Measurements from ENCODE around the gene FZD7.

FZD7 gene

GRCh38 chr2:201996679-201997314, 36.9 kb upstream of the FZD7 start:
- Histone ChIP-seq H3K27ac (ENCODE audit: low read length) (no peak overlapping the region), H3K27me3 (ENCODE audit: control insufficient read depth in 1 of 2, insufficient read depth in 2 of 2, low read length in 2 of 2) (no peaks in the 10 kb centered on the region), H3K9me3 (ENCODE audit: control insufficient read depth in 2 of 2, low read length in 2 of 2) (no peaks in the 10 kb centered on the region), H3K36me3 (ENCODE audit: control insufficient read depth in 2 of 2, insufficient read depth in 2 of 2, low read length in 2 of 2) (no peaks in the 10 kb centered on the region), H3K4me1 (ENCODE audit: control insufficient read depth, insufficient read depth, low read length) (peaks cover 2% of the 10 kb centered on the region), H3K9ac (ENCODE audit: low read length in 2 of 2) (no peak overlapping the region), H3K4me3 (ENCODE audit: low read length in 2 of 2) (no peak overlapping the region)

DNA sequence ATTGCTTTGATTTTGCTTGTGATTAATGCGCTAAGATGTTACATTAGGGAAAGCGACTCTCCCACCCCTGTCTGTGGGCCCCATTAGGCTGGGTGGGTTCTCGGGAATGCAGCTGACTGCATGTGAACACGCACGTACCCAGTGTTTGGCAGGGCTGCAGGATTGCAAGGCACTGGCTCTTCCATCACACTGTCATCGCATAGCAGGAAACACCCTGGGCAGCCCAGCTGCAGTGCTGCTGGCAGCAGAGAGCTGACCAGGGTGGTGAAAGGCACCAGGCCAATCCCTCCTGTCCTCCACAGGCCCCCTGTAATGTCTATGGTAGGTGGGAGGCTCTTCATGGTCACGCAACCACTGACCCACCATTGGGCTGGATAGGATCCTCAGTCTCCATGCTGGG, 34.4 kb upstream of the FZD7 start:
- H3K4me3 ChIP-seq (ENCODE audit: low read length in 2 of 2): no peak overlapping the region
- H3K36me3 ChIP-seq (ENCODE audit: control insufficient read depth in 2 of 2, insufficient read depth in 2 of 2, low read length in 2 of 2): no peaks in the 10 kb centered on the region
- no peaks in the 10 kb centered on the region for H3K27me3 ChIP-seq (ENCODE audit: control insufficient read depth in 1 of 2, insufficient read depth in 2 of 2, low read length in 2 of 2)
- H3K4me1 ChIP-seq (ENCODE audit: control insufficient read depth, insufficient read depth, low read length): peaks cover 4% of the 10 kb centered on the region
- no peak overlapping the region for H3K9ac ChIP-seq (ENCODE audit: low read length in 2 of 2)
- no peak overlapping the region for H3K27ac ChIP-seq (ENCODE audit: low read length)
- no peaks in the 10 kb centered on the region for H3K9me3 ChIP-seq (ENCODE audit: control insufficient read depth in 2 of 2, low read length in 2 of 2)

DNA sequence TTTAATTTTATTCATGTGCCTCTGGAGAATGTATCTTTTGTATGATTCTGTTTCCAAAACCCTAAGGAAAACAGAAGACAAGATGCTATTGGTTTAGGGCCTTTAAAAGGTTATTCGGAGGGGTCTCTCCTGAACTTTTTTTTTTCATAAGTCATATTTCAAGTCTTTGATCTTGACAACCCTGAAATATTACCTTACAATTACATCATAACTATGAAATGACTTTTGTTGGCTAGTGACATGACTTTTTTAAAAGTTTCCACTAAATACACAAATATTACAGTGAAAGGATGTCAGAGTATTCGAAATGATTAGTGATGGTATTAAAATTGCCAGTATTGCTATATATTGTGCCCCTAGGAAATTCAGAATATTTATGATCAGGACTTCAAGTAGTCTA, 31.8 kb upstream of the FZD7 start:
- Histone ChIP-seq H3K4me3 (ENCODE audit: low read length in 2 of 2) (no peak overlapping the region), H3K9ac (ENCODE audit: low read length in 2 of 2) (no peak overlapping the region), H3K9me3 (ENCODE audit: control insufficient read depth in 2 of 2, low read length in 2 of 2) (no peaks in the 10 kb centered on the region), H3K36me3 (ENCODE audit: control insufficient read depth in 2 of 2, insufficient read depth in 2 of 2, low read length in 2 of 2) (no peaks in the 10 kb centered on the region), H3K27me3 (ENCODE audit: control insufficient read depth in 1 of 2, insufficient read depth in 2 of 2, low read length in 2 of 2) (no peaks in the 10 kb centered on the region), H3K4me1 (ENCODE audit: control insufficient read depth, insufficient read depth, low read length) (peaks cover 4% of the 10 kb centered on the region), H3K27ac (ENCODE audit: low read length) (no peak overlapping the region)

- no peaks in the 10 kb centered on the region for H3K27me3 ChIP-seq (ENCODE audit: control insufficient read depth in 1 of 2, insufficient read depth in 2 of 2, low read length in 2 of 2)
- H3K4me1 ChIP-seq (ENCODE audit: control insufficient read depth, insufficient read depth, low read length): peaks cover 4% of the 10 kb centered on the region
- H3K4me3 ChIP-seq (ENCODE audit: low read length in 2 of 2): no peak overlapping the region
- no peak overlapping the region for H3K27ac ChIP-seq (ENCODE audit: low read length)
- H3K36me3 ChIP-seq (ENCODE audit: control insufficient read depth in 2 of 2, insufficient read depth in 2 of 2, low read length in 2 of 2): no peaks in the 10 kb centered on the region
- no peak overlapping the region for H3K9ac ChIP-seq (ENCODE audit: low read length in 2 of 2)
- no peaks in the 10 kb centered on the region for H3K9me3 ChIP-seq (ENCODE audit: control insufficient read depth in 2 of 2, low read length in 2 of 2)
These were observed 31.3 kb upstream of the FZD7 start for GRCh38 chr2:202002381-202002780.

DNA sequence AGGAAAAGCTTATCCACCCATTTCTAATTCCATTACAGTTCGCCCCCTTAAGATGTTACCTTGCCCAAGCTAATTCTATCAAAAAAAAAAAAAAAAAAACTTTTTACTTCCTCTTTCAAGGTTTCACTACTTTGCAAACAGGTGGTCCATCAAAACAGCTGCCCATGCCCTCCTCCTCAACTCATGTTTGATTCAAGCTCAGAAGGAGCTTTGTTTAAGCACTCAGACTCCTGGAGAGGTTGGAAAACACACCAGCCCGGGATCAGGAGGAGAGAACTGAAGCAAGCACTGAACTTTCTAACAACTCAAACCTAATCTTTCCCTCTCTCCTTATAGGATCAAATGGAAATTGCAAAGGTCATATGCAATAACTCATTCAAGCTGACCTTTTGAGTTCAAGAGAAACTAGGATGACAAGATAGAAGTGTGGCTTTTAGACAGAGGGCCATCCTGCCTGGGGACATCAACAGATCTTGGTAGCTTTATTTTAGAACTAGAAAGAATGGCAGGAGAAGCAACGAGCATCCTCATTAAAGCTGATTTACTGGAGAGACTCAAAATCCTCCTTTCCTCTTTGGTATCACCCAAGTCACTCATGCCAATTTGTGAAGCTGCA, 28.3 kb upstream of the FZD7 start:
- Histone ChIP-seq H3K4me3 (ENCODE audit: low read length in 2 of 2) (no peak overlapping the region), H3K9me3 (ENCODE audit: control insufficient read depth in 2 of 2, low read length in 2 of 2) (no peaks in the 10 kb centered on the region), H3K27ac (ENCODE audit: low read length) (no peak overlapping the region), H3K27me3 (ENCODE audit: control insufficient read depth in 1 of 2, insufficient read depth in 2 of 2, low read length in 2 of 2) (no peaks in the 10 kb centered on the region), H3K4me1 (ENCODE audit: control insufficient read depth, insufficient read depth, low read length) (peaks cover 11% of the 10 kb centered on the region), H3K9ac (ENCODE audit: low read length in 2 of 2) (no peak overlapping the region), H3K36me3 (ENCODE audit: control insufficient read depth in 2 of 2, insufficient read depth in 2 of 2, low read length in 2 of 2) (no peaks in the 10 kb centered on the region)

DNA sequence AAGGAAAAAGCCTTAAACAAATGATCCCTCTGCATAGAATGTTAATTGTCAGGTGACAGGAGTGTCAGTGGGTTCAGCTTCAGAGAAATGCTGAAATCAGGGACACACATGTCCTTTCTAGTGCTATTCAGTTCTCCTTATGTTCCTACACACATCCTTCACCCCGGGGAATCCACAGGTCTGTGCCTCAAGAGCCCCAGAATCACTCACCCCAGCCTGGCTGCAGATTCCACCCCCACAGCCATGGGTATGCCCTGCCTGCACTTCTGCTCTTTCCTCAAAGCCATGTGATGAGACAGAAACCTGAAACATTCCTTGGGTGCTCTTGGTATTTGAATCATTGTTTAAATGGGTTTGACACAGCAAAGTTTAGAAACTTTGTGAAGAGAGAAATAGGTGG, 27.4 kb upstream of the FZD7 start:
- Histone ChIP-seq H3K4me3 (ENCODE audit: low read length in 2 of 2) (no peak overlapping the region), H3K9me3 (ENCODE audit: control insufficient read depth in 2 of 2, low read length in 2 of 2) (no peaks in the 10 kb centered on the region), H3K36me3 (ENCODE audit: control insufficient read depth in 2 of 2, insufficient read depth in 2 of 2, low read length in 2 of 2) (no peaks in the 10 kb centered on the region), H3K27me3 (ENCODE audit: control insufficient read depth in 1 of 2, insufficient read depth in 2 of 2, low read length in 2 of 2) (no peaks in the 10 kb centered on the region), H3K9ac (ENCODE audit: low read length in 2 of 2) (no peak overlapping the region), H3K27ac (ENCODE audit: low read length) (no peak overlapping the region), H3K4me1 (ENCODE audit: control insufficient read depth, insufficient read depth, low read length) (peaks cover 11% of the 10 kb centered on the region)

DNA sequence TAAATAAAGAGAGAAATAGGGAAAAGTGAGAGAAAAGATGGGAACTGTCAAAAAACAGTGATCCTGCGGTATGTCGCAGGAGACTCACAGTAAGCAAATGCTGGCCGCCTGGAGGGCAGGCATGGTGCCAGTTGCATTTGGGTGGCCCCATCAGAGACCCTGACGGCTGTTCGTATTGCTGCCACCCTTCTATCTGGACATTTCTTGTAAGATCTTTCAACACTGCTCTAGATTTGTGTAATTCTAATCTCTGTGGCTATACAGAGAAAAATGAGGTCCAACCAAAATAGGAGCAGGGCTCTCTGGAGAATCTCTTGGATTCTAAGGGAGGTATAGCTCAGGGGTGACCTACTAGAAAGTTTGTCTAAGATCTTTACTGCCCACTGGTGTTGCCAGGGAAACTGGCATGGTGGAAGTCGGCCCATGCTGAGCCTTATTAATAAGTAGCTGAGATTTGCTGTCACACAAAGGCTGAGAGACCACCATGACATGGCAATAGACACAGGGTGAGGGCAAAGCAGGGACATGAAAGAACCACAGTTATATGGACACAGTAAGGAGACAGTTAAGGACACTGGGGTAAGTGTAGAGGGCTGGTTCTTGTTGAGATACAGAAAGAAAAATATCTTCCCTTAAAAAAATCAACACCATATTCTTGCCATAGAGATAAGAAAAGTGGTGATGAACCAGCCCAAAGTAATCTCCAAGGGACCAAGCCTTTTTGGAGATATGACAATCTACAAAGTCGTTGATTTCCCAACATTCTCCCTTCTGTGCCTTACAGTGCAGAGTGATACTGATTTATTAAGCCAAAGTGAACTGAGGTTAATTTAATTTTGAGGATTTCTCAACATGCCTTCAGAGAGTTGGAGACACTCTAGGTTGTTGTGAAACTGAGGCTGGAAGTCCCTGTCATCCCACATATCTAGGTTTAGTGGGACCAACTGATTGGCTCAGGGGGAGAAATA, 26.4 kb upstream of the FZD7 start:
- H3K4me3 ChIP-seq (ENCODE audit: low read length in 2 of 2): no peak overlapping the region
- H3K4me1 ChIP-seq (ENCODE audit: control insufficient read depth, insufficient read depth, low read length): peaks cover 11% of the 10 kb centered on the region
- H3K9me3 ChIP-seq (ENCODE audit: control insufficient read depth in 2 of 2, low read length in 2 of 2): no peaks in the 10 kb centered on the region
- no peaks in the 10 kb centered on the region for H3K36me3 ChIP-seq (ENCODE audit: control insufficient read depth in 2 of 2, insufficient read depth in 2 of 2, low read length in 2 of 2)
- no peaks in the 10 kb centered on the region for H3K27me3 ChIP-seq (ENCODE audit: control insufficient read depth in 1 of 2, insufficient read depth in 2 of 2, low read length in 2 of 2)
- H3K9ac ChIP-seq (ENCODE audit: low read length in 2 of 2): no peak overlapping the region
- H3K27ac ChIP-seq (ENCODE audit: low read length): no peak overlapping the region

DNA sequence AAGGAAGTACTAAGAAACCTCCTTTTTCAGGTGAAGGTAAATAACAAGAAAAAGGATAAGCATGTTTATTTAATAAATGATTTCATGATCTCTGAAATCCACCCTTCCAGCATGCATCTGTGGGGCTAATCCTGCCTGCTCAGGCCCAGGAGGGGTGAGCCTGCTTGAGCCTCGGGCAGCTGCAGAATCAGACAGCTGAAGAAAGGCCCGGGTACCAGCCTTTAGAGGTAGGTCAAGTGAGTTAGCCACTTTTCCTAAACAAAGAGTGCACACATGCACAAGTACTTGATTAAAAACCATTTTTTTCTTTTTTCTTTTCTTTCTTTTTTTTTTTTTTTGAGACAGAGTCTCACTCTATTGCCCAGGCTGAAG, 25.7 kb upstream of the FZD7 start:
- H3K9ac ChIP-seq (ENCODE audit: low read length in 2 of 2): no peak overlapping the region
- no peak overlapping the region for H3K27ac ChIP-seq (ENCODE audit: low read length)

GRCh38 chr2:202009019-202009481, 24.6 kb upstream of the FZD7 start:
- no peaks in the 10 kb centered on the region for H3K9me3 ChIP-seq (ENCODE audit: control insufficient read depth in 2 of 2, low read length in 2 of 2)
- H3K4me1 ChIP-seq (ENCODE audit: control insufficient read depth, insufficient read depth, low read length): peaks cover 9% of the 10 kb centered on the region
- H3K27ac ChIP-seq (ENCODE audit: low read length): no peak overlapping the region
- H3K9ac ChIP-seq (ENCODE audit: low read length in 2 of 2): peak overlapping the region in 1 of 2 donors; percentile 30
- H3K36me3 ChIP-seq (ENCODE audit: control insufficient read depth in 2 of 2, insufficient read depth in 2 of 2, low read length in 2 of 2): no peaks in the 10 kb centered on the region
- H3K27me3 ChIP-seq (ENCODE audit: control insufficient read depth in 1 of 2, insufficient read depth in 2 of 2, low read length in 2 of 2): no peaks in the 10 kb centered on the region
- H3K4me3 ChIP-seq (ENCODE audit: low read length in 2 of 2): peak overlapping the region in 1 of 2 donors; percentile 48

More for the DNA sequence above, 25.7 kb upstream of the FZD7 start:
- no peak overlapping the region for H3K4me3 ChIP-seq (ENCODE audit: low read length in 2 of 2)
- H3K4me1 ChIP-seq (ENCODE audit: control insufficient read depth, insufficient read depth, low read length): peaks cover 11% of the 10 kb centered on the region
- H3K36me3 ChIP-seq (ENCODE audit: control insufficient read depth in 2 of 2, insufficient read depth in 2 of 2, low read length in 2 of 2): no peaks in the 10 kb centered on the region
- H3K27me3 ChIP-seq (ENCODE audit: control insufficient read depth in 1 of 2, insufficient read depth in 2 of 2, low read length in 2 of 2): no peaks in the 10 kb centered on the region
- no peaks in the 10 kb centered on the region for H3K9me3 ChIP-seq (ENCODE audit: control insufficient read depth in 2 of 2, low read length in 2 of 2)

GRCh38 chr2:202009581-202009980, 24.1 kb upstream of the FZD7 start:
- H3K4me1 ChIP-seq (ENCODE audit: control insufficient read depth, insufficient read depth, low read length): peaks cover 9% of the 10 kb centered on the region

More at GRCh38 chr2:202009581-202009980, 24.1 kb upstream of the FZD7 start:
- no peak overlapping the region for H3K27ac ChIP-seq (ENCODE audit: low read length)
- no peaks in the 10 kb centered on the region for H3K36me3 ChIP-seq (ENCODE audit: control insufficient read depth in 2 of 2, insufficient read depth in 2 of 2, low read length in 2 of 2)
- no peaks in the 10 kb centered on the region for H3K27me3 ChIP-seq (ENCODE audit: control insufficient read depth in 1 of 2, insufficient read depth in 2 of 2, low read length in 2 of 2)
- H3K9me3 ChIP-seq (ENCODE audit: control insufficient read depth in 2 of 2, low read length in 2 of 2): no peaks in the 10 kb centered on the region
- H3K4me3 ChIP-seq (ENCODE audit: low read length in 2 of 2): no peak overlapping the region
- no peak overlapping the region for H3K9ac ChIP-seq (ENCODE audit: low read length in 2 of 2)

Data from stomach smooth muscle (tissue), 2 donors.